Stimulated activated CD4-positive, alpha-beta T cell treated with anti-CD3 and anti-CD28 coated beads, Interleukin-2, amount 100 ng/mL, for 48 hours (primary cell): ENCODE measurements around the gene CYB561A3.
"Not testable (repeated sequence)": the region's sequence is repeated elsewhere in the genome, so short reads cannot be mapped to it uniquely, and the experiment has no call there.

Experiments used
- DNase-seq, 2 donors: peaks; one replicate each; pipeline ENCODE4 v3.0.0-alpha.2; 2020

CYB561A3 gene

GRCh38 chr11:61361741-61362541 is at the start of gene CYB561A3, which contains the start of gene TMEM138:
Gene CYB561A3, minus strand, starts transcription at chr11:61361882. Its CDS starts 5,169 bp downstream, at chr11:61356713.
Gene TMEM138, plus strand, starts transcription at chr11:61362374. Its CDS starts 2,017 bp downstream, at chr11:61364391.
- DNase-seq, result peak; percentile 85 to 86

GRCh38 chr11:61406991-61407728 is 45.5 kb upstream of the CYB561A3 start:
- no peak for DNase-seq

- no peak for DNase-seq
Observed at GRCh38 chr11:61406067-61406466, 44.4 kb upstream of the CYB561A3 start.

- no peak for DNase-seq
Observed at GRCh38 chr11:61404641-61405040, 43.0 kb upstream of the CYB561A3 start.

GRCh38 chr11:61404103-61404502 is 42.4 kb upstream of the CYB561A3 start:
- no peak for DNase-seq

- no peak for DNase-seq
Observed at GRCh38 chr11:61403658-61404057, 42.0 kb upstream of the CYB561A3 start.

GRCh38 chr11:61401573-61401972 is 39.9 kb upstream of the CYB561A3 start:
- no peak for DNase-seq

- no peak for DNase-seq
Observed at GRCh38 chr11:61401173-61401572, 39.5 kb upstream of the CYB561A3 start.

GRCh38 chr11:61392981-61393595 is 31.4 kb upstream of the CYB561A3 start:
- DNase-seq, result no peak

GRCh38 chr11:61390161-61390560 is 28.5 kb upstream of the CYB561A3 start:
- DNase-seq, result no peak

- no peak for DNase-seq
Observed at GRCh38 chr11:61384271-61385242, 22.9 kb upstream of the CYB561A3 start.

GRCh38 chr11:61383859-61384258 is 22.2 kb upstream of the CYB561A3 start:
- not testable (repeated sequence) for DNase-seq

GRCh38 chr11:61380884-61381283 is 19.2 kb upstream of the CYB561A3 start:
- DNase-seq, result no peak

GRCh38 chr11:61378713-61379313 is 17.1 kb upstream of the CYB561A3 start:
- DNase-seq, result no peak

GRCh38 chr11:61377461-61378160 is 15.9 kb upstream of the CYB561A3 start:
- DNase-seq, result no peak

- DNase-seq, result no peak
Observed at GRCh38 chr11:61375761-61376108, 14.1 kb upstream of the CYB561A3 start.

GRCh38 chr11:61372659-61373420 is 11.2 kb upstream of the CYB561A3 start:
- no peak for DNase-seq

- DNase-seq, result no peak
Observed at GRCh38 chr11:61370349-61371005, 8.8 kb upstream of the CYB561A3 start.

GRCh38 chr11:61369372-61370348 is 8.0 kb upstream of the CYB561A3 start:
- DNase-seq, result no peak
